Duodenal mucosa (tissue), 2 donors: ENCODE measurements around the gene PDE11A.

Experiments used
- H3K27ac ChIP-seq: one replicate; pipeline ENCODE4 v1.7.0; 2013; ENCODE audit warnings: low read depth, low read length
- H3K27me3 ChIP-seq, 2 donors: one replicate each; pipeline ENCODE4 v1.7.0; 2013; ENCODE audit warnings: low read length in 2 of 2, control low read depth in 1 of 2; ENCODE audit not compliant: insufficient read depth in 2 of 2, control insufficient read depth in 1 of 2
- H3K36me3 ChIP-seq, 2 donors: one replicate each; pipeline ENCODE4 v1.7.0; 2013; ENCODE audit warnings: low read length in 2 of 2, control low read depth in 1 of 2; ENCODE audit not compliant: insufficient read depth in 2 of 2, control insufficient read depth in 1 of 2
- H3K4me1 ChIP-seq, 2 donors: one replicate each; pipeline ENCODE4 v1.7.0; 2013; ENCODE audit warnings: low read length in 2 of 2, control low read depth in 1 of 2; ENCODE audit not compliant: insufficient read depth in 2 of 2, control insufficient read depth in 1 of 2
- H3K4me3 ChIP-seq, 2 donors: one replicate each; pipeline ENCODE4 v1.7.0; 2013; ENCODE audit warnings: low read length in 2 of 2, low read depth in 1 of 2
- H3K9ac ChIP-seq, 2 donors: one replicate each; pipeline ENCODE4 v1.7.0; 2013; ENCODE audit warnings: low read length in 2 of 2, low read depth in 1 of 2
- H3K9me3 ChIP-seq, 2 donors: one replicate each; pipeline ENCODE4 v1.7.0; 2013; ENCODE audit warnings: low read length in 2 of 2, control low read depth in 1 of 2; ENCODE audit not compliant: control insufficient read depth in 1 of 2

The PDE11A gene

GRCh38 chr2:177669625-177670330, 402.8 kb downstream of the PDE11A start:
- H3K27me3 ChIP-seq = no peaks in the 10 kb centered on the region
- H3K4me1 ChIP-seq = no peaks in the 10 kb centered on the region
- no peak overlapping the region for H3K27ac ChIP-seq
- no peak overlapping the region for H3K4me3 ChIP-seq
- H3K9ac ChIP-seq = no peak overlapping the region
- no peaks in the 10 kb centered on the region for H3K9me3 ChIP-seq
- H3K36me3 ChIP-seq = no peaks in the 10 kb centered on the region

- H3K9ac ChIP-seq = no peak overlapping the region
- no peak overlapping the region for H3K4me3 ChIP-seq
- H3K4me1 ChIP-seq = no peaks in the 10 kb centered on the region
- H3K27ac ChIP-seq = no peak overlapping the region
- H3K27me3 ChIP-seq = no peaks in the 10 kb centered on the region
- no peaks in the 10 kb centered on the region for H3K9me3 ChIP-seq
- H3K36me3 ChIP-seq = no peaks in the 10 kb centered on the region
Measured at GRCh38 chr2:177669201-177669600, 403.4 kb downstream of the PDE11A start.

GRCh38 chr2:177668617-177669016, 404.0 kb downstream of the PDE11A start:
- H3K4me1 ChIP-seq = no peaks in the 10 kb centered on the region
- H3K9ac ChIP-seq = no peak overlapping the region
- no peak overlapping the region for H3K27ac ChIP-seq
- no peak overlapping the region for H3K4me3 ChIP-seq
- H3K9me3 ChIP-seq = no peaks in the 10 kb centered on the region
- H3K27me3 ChIP-seq = no peaks in the 10 kb centered on the region
- H3K36me3 ChIP-seq = no peaks in the 10 kb centered on the region

- no peak overlapping the region for H3K9ac ChIP-seq
- no peaks in the 10 kb centered on the region for H3K9me3 ChIP-seq
- no peak overlapping the region for H3K27ac ChIP-seq
- H3K4me1 ChIP-seq = no peaks in the 10 kb centered on the region
- H3K27me3 ChIP-seq = no peaks in the 10 kb centered on the region
- no peak overlapping the region for H3K4me3 ChIP-seq
- no peaks in the 10 kb centered on the region for H3K36me3 ChIP-seq
Measured at GRCh38 chr2:177667626-177668025, 405.0 kb downstream of the PDE11A start.

GRCh38 chr2:177666408-177666807, 406.2 kb downstream of the PDE11A start:
- no peaks in the 10 kb centered on the region for H3K9me3 ChIP-seq
- H3K9ac ChIP-seq = no peak overlapping the region
- H3K4me3 ChIP-seq = no peak overlapping the region
- no peaks in the 10 kb centered on the region for H3K36me3 ChIP-seq
- H3K27ac ChIP-seq = no peak overlapping the region
- H3K27me3 ChIP-seq = no peaks in the 10 kb centered on the region
- no peaks in the 10 kb centered on the region for H3K4me1 ChIP-seq

- Histone ChIP-seq H3K27ac (no peak overlapping the region), H3K27me3 (no peaks in the 10 kb centered on the region), H3K36me3 (no peaks in the 10 kb centered on the region), H3K4me1 (no peaks in the 10 kb centered on the region), H3K9me3 (no peaks in the 10 kb centered on the region), H3K9ac (no peak overlapping the region), H3K4me3 (no peak overlapping the region)
Measured at GRCh38 chr2:177665948-177666347, 406.6 kb downstream of the PDE11A start.

- Histone ChIP-seq H3K36me3 (no peaks in the 10 kb centered on the region), H3K27ac (no peak overlapping the region), H3K4me3 (no peak overlapping the region), H3K9ac (no peak overlapping the region), H3K9me3 (no peaks in the 10 kb centered on the region), H3K4me1 (no peaks in the 10 kb centered on the region), H3K27me3 (no peaks in the 10 kb centered on the region)
Measured at GRCh38 chr2:177665328-177665727, 407.2 kb downstream of the PDE11A start.

- no peak overlapping the region for H3K4me3 ChIP-seq
- no peak overlapping the region for H3K27ac ChIP-seq
- H3K9ac ChIP-seq = no peak overlapping the region
- no peaks in the 10 kb centered on the region for H3K27me3 ChIP-seq
- H3K9me3 ChIP-seq = no peaks in the 10 kb centered on the region
- no peaks in the 10 kb centered on the region for H3K4me1 ChIP-seq
- no peaks in the 10 kb centered on the region for H3K36me3 ChIP-seq
Measured at GRCh38 chr2:177662895-177663294, 409.7 kb downstream of the PDE11A start.

GRCh38 chr2:177660742-177661141, 411.8 kb downstream of the PDE11A start:
- H3K9me3 ChIP-seq = no peaks in the 10 kb centered on the region
- no peak overlapping the region for H3K9ac ChIP-seq
- H3K27me3 ChIP-seq = no peaks in the 10 kb centered on the region
- H3K36me3 ChIP-seq = no peaks in the 10 kb centered on the region
- no peak overlapping the region for H3K4me3 ChIP-seq
- H3K4me1 ChIP-seq = no peaks in the 10 kb centered on the region
- no peak overlapping the region for H3K27ac ChIP-seq

- no peak overlapping the region for H3K27ac ChIP-seq
Measured at GRCh38 chr2:177658309-177658708, 414.3 kb downstream of the PDE11A start.

GRCh38 chr2:177651833-177652232, 420.7 kb downstream of the PDE11A start:
- no peak overlapping the region for H3K9ac ChIP-seq

More at GRCh38 chr2:177658309-177658708, 414.3 kb downstream of the PDE11A start:
- Histone ChIP-seq H3K4me1 (no peaks in the 10 kb centered on the region), H3K4me3 (no peak overlapping the region), H3K9me3 (no peaks in the 10 kb centered on the region), H3K9ac (no peak overlapping the region), H3K27me3 (no peaks in the 10 kb centered on the region), H3K36me3 (no peaks in the 10 kb centered on the region)

More at GRCh38 chr2:177651833-177652232, 420.7 kb downstream of the PDE11A start:
- Histone ChIP-seq H3K27ac (no peak overlapping the region), H3K27me3 (no peaks in the 10 kb centered on the region), H3K4me1 (no peaks in the 10 kb centered on the region), H3K4me3 (no peak overlapping the region), H3K9me3 (no peaks in the 10 kb centered on the region), H3K36me3 (no peaks in the 10 kb centered on the region)
